Gastrocnemius medialis (tissue), 4 donors: ENCODE data around the gene RIC8B.

Source experiments
- CTCF ChIP-seq, 5 experiments: fragments of 450-650 bp in 3 of 5; fragments of 200-600 bp in 2 of 5; sonication (generic) in 2 of 5; IDR thresholded peaks in 4 of 5; conservative IDR thresholded peaks in 1 of 5; 1 replicate in 4 of 5; 2 replicates in 1 of 5; pipeline ENCODE4 v1.5.1; 2016 to 2019; ENCODE audit warnings: antibody characterized with exemption in 5 of 5, mild to moderate bottlenecking in 3 of 5, moderate library complexity in 3 of 5
- POLR2A ChIP-seq, 2 donors: fragments of 450-650 bp; IDR thresholded peaks; one replicate each; pipeline ENCODE4 v1.6.1; 2017; ENCODE audit warnings: antibody characterized with exemption in 2 of 2, mild to moderate bottlenecking in 2 of 2, moderate library complexity in 2 of 2

DNA sequence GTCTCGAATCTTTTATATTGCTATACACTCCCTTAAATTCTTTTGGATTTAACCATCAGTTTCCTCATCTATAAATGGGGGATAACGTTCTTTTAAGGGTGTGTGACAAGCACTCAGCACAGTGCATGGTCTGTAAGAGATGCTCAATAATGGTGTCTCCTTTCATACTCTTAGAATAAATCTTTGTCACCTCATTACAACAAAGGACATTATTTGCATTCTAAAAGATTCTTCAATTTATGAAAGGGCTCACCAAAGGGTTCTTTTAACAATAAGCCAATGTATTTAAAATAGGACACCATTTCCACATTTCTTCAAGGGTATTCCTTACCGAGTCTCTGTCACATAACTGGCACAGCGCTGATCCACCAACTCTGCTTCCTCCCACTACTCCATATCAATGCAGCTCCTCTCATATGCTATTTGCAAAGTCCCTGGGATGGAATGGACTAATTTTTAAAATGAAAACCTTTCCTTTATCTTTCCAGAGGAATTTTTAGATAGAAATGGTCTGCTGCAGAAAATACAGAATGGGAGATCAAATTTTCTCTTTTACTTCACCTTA is 29.2 kb upstream of the RIC8B start:
- TF ChIP-seq POLR2A (IDR thresholded peaks at IDR 0.05) (no peak), CTCF (IDR thresholded peaks at IDR 0.05 in 4 of 5, conservative IDR thresholded peaks at IDR 0.05 in 1 of 5) (no peak)
